Skeletal muscle cell (primary cell): ENCODE results near the gene ACP3.

ENCODE experiments used
- DNase-seq: peaks from one replicate; pipeline ENCODE4 v3.0.0-alpha.2; 2010; ENCODE audit warnings: low read depth
- H3K4me3 ChIP-seq: 2 replicates; pipeline ENCODE4 v1.5.1; 2011; ENCODE audit warnings: low read depth, mild to moderate bottlenecking, control low read depth, low read length, moderate library complexity

ACP3 gene

DNA sequence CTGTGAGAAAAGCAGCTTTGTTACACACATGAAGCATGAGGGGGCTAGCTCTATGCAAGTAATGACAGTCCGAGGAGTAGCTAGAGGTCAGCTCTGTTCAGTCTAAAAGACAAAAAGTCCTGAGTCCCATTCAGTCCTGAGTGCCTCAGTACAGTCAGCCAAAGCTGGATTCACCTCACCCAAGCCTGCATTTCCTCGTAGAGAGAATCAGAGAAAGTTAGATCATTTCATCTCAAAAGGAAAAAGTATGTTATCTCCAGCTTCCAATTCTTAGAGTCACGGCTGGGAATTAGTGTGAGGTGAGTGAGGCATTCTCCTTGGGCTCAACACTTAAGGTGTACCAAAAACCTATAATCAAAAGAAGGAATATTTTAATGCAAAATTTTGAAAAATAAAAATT is 5.9 kb upstream of the ACP3 start:
- H3K4me3 ChIP-seq: no peak overlapping the region
- DNase-seq: no peak

DNA sequence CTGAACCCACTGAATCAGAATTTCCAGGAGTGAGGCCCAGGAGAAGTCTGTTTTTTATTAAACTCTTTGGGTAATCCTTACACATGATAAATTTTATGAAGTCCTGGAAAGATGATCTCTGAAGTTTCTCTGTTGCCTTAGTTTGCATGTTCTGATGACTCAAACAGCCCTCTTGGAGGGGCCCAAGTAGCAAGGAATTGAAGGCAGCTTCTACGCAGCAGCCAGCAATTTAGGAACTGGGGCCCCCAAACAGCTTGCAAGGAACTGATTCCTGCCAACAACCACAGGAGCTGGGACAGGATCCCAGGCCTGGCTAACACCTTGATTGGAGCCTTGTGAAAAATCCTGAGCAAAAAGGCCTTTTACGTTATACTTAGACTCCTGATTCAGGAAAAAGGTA is 5.4 kb upstream of the ACP3 start:
- H3K4me3 ChIP-seq: no peak overlapping the region
- peak; percentile 56 for DNase-seq

DNA sequence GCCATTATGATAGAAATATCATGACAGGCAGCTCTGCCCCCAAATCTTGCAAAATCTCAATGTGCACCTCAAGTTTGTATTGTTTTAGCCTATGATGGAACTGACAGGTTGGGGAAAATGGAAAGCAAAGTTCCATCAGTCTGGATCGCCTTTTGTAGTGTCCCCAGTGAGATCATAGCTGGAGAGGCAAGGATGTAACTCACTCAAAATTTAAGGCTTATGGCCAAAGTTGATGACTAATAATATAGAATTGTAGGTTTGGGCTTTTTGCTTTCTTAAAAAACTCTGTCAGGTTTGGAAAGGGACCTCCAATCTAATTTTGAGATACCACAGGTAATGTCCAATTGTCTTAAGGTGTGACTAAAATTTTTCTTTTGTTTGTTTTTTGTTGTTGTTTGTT is 1.4 kb upstream of the ACP3 start:
- H3K4me3 ChIP-seq: no peak overlapping the region
- DNase-seq: no peak

DNA sequence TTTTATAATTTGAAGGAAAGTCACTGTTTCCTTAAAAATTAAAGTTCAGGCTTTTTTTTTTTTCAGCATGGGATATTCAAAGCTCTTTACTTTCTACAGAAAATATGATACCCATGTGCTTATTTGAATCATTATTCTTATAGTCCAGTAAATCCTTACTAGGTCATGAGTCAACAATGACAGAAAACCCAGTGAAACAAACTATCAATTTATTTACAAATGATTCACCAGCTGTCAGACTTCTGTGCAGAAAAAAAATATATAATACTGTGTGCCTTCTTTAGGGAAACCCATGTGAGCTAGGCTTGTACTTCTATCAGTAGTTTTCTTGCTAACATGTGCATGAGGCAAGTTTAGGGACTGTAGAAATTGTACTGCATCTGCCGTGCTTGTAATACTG is 1.2 kb downstream of the ACP3 start:
- no peak overlapping the region for H3K4me3 ChIP-seq
- DNase-seq: no peak

DNA sequence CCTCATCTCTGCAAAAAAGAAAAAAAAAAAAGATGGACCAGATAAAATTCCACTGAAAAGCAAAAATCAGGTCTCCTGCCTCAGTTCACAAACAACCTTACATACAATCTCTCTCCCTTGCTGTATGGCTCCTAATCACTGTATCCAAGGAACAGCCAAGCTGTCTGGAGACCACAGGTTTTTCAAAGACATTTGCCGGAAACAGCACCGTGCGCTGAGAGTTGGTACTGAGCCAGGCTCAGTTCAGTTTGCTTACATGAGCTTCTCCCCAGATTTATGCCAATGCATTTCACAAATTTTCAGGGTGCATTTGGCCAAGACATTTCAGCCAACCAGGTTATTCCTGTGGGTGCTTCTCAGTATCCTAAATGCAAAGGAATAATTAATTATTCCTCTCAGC is 4.1 kb downstream of the ACP3 start:
- DNase-seq: no peak
- H3K4me3 ChIP-seq: no peak overlapping the region

DNA sequence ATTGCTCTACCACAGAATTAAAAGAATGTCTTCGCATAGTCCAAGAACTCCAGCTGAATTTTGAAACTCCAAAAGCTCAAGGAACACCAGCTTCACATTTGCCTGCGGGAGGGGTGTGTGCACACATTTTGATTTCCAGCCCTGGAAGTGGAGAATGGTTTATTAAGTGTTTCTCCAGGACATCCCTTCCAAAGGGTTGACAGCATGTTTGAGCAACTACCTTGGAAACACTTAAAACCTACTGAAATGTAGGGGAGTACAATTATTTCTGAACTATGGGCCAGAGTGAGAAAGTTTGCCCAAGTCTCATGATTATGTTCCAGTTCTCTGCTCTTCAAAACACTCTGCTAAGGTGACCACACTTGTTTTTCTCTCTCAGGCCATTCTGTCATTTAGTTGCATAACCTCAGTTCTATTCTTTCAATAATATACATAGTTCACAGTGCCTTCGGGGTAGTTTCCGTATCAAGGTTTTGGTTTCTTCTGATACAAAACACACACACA is 7.9 kb downstream of the ACP3 start:
- DNase-seq: no peak
- no peak overlapping the region for H3K4me3 ChIP-seq

DNA sequence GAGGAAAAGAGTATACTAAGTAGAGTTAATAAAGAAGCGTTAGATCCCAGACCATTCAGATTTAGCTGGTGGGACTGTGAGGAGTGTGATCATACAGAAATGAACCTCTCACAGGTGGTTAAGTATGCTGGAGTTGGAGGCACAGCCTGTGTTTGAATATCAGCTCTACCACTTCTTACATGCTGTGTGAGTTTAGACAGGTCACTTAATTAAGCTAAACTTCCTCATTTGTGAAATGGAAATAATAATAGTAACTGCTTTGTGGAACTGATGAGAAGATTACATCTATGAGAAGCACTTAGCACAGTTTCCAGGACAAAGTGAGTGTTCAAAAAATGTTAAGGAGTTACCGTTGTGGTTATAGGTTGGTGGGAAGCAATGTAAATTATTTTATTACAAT is 8.4 kb downstream of the ACP3 start:
- DNase-seq: no peak

DNA sequence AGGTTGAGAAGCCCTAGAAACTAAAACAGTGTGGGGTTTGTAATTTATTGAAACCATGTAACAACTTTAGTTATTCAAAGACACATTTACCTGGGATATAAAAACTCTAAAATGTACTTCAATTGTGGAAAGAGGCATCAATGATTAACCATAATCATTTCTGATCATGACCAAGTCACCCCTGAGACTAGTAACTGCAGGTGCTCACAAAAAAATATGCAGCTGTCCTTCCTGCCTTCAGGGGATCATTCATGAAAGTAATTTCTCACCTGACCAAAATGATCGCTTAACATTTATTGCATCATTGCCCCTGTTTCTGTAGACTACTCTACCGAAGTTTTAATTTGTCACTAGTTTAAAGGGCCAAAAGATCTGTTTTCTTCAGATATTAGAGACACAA is 9.0 kb downstream of the ACP3 start:
- DNase-seq: no peak

More for the DNA sequence above, 8.4 kb downstream of the ACP3 start:
- H3K4me3 ChIP-seq: no peak overlapping the region

DNA sequence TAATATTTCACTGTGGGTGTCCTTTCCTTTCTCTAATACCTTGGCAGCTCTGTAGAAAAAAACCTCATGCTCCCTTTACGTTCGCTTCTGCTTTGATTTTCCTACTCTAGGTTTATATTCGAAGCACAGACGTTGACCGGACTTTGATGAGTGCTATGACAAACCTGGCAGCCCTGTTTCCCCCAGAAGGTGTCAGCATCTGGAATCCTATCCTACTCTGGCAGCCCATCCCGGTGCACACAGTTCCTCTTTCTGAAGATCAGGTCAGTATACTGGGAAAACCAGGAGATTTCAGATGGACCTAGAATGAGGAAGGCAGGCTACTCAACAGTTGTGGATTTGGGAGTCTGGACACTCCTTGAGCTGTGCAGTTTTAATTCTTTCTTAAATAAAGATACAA is 14.9 kb downstream of the ACP3 start:
- no peak for DNase-seq
- no peak overlapping the region for H3K4me3 ChIP-seq

More for the DNA sequence above, 9.0 kb downstream of the ACP3 start:
- no peak overlapping the region for H3K4me3 ChIP-seq

DNA sequence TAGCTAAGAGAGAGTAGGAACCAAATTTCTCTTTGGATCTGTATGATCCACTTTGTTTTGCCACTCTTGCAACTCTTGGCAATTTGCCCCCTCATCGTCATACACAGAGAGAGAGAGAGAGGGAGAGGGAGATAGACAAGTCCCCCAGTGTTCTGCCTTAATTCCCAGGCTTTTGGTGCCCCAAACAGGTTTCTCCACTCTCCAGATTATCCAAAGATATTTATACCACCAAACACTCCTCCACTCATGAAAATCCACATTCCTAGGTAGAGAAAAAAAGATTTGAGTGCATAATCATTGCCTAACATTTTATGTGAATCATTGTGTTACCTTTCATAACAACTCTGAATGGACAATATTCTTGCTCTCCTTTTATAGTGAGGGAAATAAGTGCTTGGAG is 15.3 kb downstream of the ACP3 start:
- no peak for DNase-seq
- no peak overlapping the region for H3K4me3 ChIP-seq

DNA sequence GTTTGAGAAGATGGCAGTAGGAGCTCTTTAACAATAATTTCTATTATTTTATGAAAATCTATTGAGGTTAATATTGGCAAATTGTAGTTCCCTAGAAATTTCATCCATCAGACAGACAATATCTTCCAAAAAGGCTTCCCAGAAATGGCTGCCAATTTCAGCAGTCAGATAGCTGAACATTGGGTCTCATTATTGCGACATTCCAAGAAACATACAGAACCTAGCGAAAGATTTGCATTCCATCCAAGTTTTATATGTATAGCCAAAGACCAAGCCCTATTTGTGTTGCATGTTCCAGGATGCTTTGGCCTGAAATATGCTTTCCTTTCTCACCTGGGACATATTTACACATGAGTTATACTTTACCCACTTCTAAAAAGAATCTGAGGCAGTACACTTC is 24.5 kb downstream of the ACP3 start:
- no peak for DNase-seq
- no peak overlapping the region for H3K4me3 ChIP-seq

DNA sequence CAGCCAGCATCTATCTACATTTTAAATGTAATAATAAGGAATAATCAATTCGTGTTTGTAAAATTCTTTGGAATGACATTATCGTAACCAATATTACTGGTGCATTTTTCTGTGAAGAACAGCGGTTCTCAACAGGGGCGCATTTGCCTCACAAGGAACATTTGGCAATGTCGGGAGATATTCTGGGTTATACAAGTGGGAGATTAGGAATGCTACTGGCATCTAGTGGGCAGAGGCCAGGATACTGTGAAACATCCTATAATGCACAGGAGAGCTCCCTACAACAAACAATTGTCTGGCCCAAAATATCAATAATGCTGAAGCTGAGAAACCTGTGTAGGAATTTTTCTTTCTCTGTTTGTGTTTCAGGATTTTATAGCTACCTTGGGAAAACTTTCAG is 25.0 kb downstream of the ACP3 start:
- DNase-seq: no peak
- no peak overlapping the region for H3K4me3 ChIP-seq

DNA sequence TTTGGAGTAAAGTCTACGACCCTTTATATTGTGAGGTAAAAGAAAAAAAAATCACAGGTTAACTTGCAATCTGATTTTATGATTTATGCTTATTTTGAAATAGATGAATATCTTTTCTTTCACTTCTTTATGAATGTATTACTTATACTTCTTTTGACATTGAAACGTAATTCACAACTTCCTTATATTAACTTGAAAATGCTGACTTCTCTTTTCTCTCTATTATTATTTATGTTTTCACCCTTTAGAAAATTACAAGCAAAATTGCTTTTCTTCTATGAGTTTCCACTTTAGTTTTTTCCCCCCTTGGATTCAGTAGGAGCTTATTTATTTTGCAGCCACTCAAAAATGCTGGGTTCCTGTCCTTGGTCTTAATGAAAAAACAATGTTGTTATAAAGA is 25.4 kb downstream of the ACP3 start:
- H3K4me3 ChIP-seq: no peak overlapping the region
- DNase-seq: no peak

DNA sequence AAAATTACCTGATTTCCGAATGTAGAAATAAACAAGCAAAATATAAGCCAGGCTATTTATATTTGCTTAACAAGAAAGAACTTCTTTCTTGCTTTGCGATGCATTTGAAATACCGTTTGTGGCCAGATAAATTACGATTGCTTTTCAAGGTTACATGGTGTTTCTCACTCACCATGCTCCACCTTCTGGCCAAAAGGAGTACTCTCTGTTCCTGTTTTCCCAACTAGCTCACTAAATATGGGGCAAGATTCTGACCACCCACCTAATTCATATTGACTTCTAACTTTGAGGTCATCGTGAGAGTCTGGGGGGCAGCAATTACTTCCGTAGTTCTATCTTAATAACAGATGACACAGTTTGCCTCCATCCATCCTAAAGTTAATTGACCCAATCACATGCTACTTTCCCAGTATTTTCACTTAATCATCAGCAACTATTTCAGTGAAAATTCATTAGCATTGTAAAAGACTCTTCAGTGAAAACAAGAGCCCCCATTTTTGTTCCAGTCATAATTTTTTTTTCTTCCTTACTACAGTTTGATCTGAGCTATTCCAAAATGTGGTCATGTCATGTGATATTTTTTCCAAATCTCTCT is 25.9 kb downstream of the ACP3 start:
- no peak overlapping the region for H3K4me3 ChIP-seq
- no peak for DNase-seq

DNA sequence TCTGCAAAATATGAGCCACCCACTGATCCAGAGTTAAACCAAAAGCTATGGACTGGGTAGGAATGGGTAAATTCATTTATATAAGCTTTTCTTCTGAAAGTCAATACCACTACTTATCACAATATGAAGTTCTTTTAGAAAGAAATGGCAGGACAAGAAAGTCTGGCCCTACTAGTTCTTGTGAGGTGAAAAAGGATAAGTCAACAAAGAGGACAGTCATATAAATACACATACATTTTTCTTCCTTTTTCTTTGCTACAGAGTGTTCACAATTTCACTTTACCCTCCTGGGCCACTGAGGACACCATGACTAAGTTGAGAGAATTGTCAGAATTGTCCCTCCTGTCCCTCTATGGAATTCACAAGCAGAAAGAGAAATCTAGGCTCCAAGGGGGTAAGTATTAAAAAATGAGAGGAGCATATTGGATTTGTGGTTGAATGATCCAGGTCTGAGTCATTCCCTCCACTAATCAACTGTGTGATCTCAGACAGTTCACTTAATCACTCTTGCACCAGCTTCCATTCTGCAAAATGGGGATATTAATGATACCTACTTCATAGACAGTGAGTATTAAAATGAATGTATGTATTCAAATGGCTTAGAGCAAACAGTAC is 27.6 kb downstream of the ACP3 start:
- DNase-seq: no peak
- no peak overlapping the region for H3K4me3 ChIP-seq

DNA sequence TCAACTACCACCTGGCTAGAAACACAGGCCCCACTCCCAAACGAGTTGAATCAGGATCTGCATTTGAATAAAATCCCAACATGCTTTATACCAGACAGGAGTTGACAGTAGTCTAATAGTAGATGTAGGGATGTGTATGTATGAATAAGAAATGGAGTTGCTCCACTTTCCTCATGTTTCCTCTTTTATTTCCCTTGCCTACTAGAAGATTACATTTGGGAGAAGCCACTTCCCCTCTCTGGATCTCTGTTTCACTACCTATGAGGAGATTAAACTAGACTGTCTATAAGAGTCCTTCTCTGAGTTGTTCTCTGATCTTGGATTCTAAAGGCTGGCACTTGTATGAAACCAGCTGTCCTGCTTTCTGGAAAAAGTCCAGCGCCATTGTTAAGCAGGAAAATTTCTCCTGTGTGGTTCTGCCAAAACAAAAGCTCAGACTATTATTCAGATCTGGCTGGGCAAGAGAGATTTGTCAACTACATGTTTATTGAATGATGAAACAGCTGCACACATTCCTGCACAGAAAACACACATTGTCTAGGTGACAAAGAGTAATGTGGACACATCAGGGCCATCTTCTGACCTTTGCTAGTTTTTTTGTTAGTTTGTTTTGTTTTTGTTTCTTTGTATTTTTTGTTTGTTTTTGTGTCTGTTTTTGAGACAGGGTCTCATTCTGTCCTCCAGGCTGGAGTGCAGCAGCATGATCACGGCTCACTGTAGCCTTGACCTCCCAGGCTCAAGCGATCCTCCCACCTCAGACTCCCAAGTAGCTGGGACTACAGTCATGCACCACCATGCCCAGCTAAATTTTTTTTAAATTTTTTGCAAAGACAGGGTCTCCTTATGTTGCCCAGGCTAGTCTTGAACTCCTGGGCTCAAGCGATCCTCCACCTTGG is 29.9 kb downstream of the ACP3 start:
- DNase-seq: no peak
- no peak overlapping the region for H3K4me3 ChIP-seq

DNA sequence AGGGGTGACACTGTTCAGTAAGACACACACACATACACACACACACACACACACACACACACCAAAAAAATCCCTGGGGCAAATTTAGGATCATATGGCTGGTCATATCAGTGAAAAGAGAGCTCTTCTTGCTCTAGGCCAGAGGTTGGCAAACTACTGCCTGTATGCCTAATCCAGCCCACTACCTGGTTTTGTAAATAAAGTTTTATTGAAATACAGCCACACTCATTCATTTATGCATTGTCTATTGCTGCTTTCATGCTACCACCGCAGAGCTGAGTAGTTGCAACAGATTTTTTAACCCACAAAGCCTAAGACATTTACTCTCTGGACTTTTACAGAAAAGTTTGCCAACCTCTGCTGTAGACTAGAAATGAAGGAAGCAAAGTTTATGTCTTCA is 30.6 kb downstream of the ACP3 start:
- H3K4me3 ChIP-seq: no peak overlapping the region
- DNase-seq: no peak

DNA sequence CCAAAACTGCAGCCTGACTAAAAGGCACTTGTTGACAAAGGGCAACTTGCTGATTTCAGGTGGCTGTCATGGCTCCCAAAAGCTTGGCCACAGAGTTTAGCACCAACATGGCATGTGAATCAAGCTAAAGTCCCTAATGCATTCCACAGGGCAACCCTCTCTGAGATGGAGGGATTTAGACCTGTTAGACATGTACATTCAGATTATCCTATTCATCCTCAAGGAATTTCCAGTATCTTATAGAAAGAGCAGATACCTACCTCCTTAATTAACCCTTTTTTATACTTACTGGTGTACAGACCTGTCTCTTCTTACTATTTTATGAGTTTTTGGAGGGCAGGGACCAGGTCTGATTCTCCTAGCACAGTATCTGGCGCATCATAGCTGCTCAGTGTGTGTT is 31.3 kb downstream of the ACP3 start:
- DNase-seq: no peak
- H3K4me3 ChIP-seq: no peak overlapping the region

DNA sequence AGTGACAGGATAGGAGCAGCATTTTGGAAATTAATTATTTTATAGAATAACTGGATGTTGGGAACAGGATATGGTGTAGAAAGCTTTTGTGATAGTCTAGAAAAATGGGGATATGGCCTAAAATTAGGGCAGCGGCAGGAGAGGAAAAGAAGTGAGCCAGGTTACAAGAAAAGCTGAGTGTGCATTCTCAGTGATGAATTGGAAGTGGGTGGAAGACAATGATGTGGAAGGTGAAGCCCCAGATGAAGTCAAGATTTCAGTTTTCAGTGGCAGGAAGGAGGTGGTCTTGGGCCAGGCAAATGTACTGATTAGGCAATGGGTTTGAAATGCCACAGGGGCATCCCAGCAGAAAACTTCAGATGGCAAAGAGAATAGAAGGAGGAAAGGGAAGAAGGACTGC is 33.6 kb downstream of the ACP3 start:
- no peak overlapping the region for H3K4me3 ChIP-seq

DNA sequence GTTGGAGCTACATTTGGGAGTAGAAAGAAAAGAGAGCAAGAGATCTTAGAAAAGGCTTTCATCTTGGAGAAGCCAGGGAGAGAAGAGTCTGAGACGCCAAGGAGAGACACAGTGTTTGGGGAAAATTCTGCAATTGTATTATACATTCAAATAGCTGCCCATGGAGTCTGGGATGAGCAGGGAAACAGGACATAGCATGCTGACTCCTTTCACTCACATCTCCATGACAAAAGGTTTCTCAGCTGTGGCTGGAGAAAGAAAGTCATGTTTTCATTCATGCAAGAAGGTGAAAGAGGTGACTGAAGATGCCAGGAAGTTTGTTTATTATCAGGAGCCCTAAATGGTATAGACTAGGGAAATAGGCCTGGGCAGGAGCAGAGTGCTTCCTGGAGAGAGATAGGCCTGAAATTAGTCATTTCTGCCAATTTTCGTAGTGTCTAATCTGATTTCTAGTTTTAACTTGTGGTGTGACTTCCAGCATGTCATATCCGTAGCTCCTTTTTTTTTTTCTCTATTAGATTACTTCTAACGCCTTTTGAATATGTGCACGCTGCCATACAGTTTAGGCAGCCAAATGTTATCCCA is 34.1 kb downstream of the ACP3 start:
- H3K4me3 ChIP-seq: no peak overlapping the region
- no peak for DNase-seq

More for the DNA sequence above, 33.6 kb downstream of the ACP3 start:
- DNase-seq: no peak
